Upper lobe of left lung (tissue), 6 donors: Measurements from ENCODE around the gene ARL14. TPM values are rescaled to one million over a fixed set of nuclear protein-coding genes. Genes with fewer than 3 reads are reported as not detected.
A peak's percentile ranks its signal among the peaks of the same experiment; 100 is the strongest.

Experiments used
- ATAC-seq, 2 donors: fragments of 200-7000 bp; cut with Tn5 transposase; one replicate each; pipeline ENCODE4 v1.9.1; 2022; ENCODE audit warnings: mild to moderate bottlenecking in 2 of 2, moderate library complexity in 2 of 2; ENCODE audit not compliant: low FRiP score in 2 of 2
- DNase-seq, 2 donors: peaks; one replicate each; pipeline ENCODE4 v3.0.0-alpha.2; 2019 to 2020
- H3K27ac ChIP-seq, 4 donors: fragments of 200-600 bp; sonication (generic); one replicate each; pipeline ENCODE4 v1.5.1; 2016 to 2019
- H3K27me3 ChIP-seq, 4 donors: fragments of 200-600 bp; sonication (generic); one replicate each; pipeline ENCODE4 v1.5.1; 2017 to 2019
- H3K36me3 ChIP-seq, 4 donors: fragments of 200-600 bp; sonication (generic); one replicate each; pipeline ENCODE4 v1.5.1; 2016 to 2019
- H3K4me1 ChIP-seq, 4 donors: fragments of 200-600 bp; sonication (generic); one replicate each; pipeline ENCODE4 v1.5.1; 2018 to 2019
- H3K4me3 ChIP-seq, 4 donors: fragments of 200-600 bp; sonication (generic); one replicate each; pipeline ENCODE4 v1.5.1; 2017 to 2019; ENCODE audit warnings: mild to moderate bottlenecking in 2 of 4, moderate library complexity in 1 of 4
- H3K9me3 ChIP-seq, 4 donors: fragments of 200-600 bp; sonication (generic); one replicate each; pipeline ENCODE4 v1.5.1; 2018 to 2019
- CTCF ChIP-seq, 6 experiments: fragments of 450-650 bp in 4 of 6; fragments of 200-600 bp in 2 of 6; sonication (generic) in 2 of 6; IDR thresholded peaks; one replicate each; pipeline ENCODE4 v1.5.1; 2016 to 2019; ENCODE audit warnings: antibody characterized with exemption in 6 of 6
- EP300 ChIP-seq, 4 donors: sonication (generic); formaldehyde crosslinking; IDR thresholded peaks; one replicate each; pipeline ENCODE4 v1.5.1; 2017; ENCODE audit warnings: antibody characterized with exemption in 4 of 4, control low read depth in 2 of 4
- POLR2A ChIP-seq, 4 donors: fragments of 450-650 bp; IDR thresholded peaks; one replicate each; pipeline ENCODE4 v1.5.1; 2016 to 2017; ENCODE audit warnings: antibody characterized with exemption in 4 of 4, mild to moderate bottlenecking in 2 of 4
- POLR2AphosphoS5 ChIP-seq, 2 donors: sonication (generic); formaldehyde crosslinking; IDR thresholded peaks; one replicate each; pipeline ENCODE4 v1.5.1; 2017; ENCODE audit warnings: antibody characterized with exemption in 2 of 2
- WGBS, 2 donors: methylation state at CpG; one replicate each; pipeline ENCODE4 v1.1.5; 2017 to 2018; 5-methylcytosine and 5-hydroxymethylcytosine counted together
- total RNA-seq, 6 donors: library from RNA; depleted of rRNA in 4 of 6; stranded (reverse); fragments of >200 nt in 4 of 6; gene quantifications; one replicate each; pipeline versions ENCODE4 v1.1.0 to v1.2.1, GENCODE V29; 2016 to 2021
- donor health status: DM: no; HTN: no; CAD: no; lungs with moderate emphysema.
- donor health status: DM: no; HTN: yes; CAD: no; lungs with severe emphysema.

ARL14 gene
- total RNA-seq, 6 donors from 2014 or later = not detected

- Histone ChIP-seq H3K4me1 (no peaks in the 10 kb centered on the region), H3K4me3 (no peak overlapping the region), H3K27ac (no peak overlapping the region), H3K36me3 (no peaks in the 10 kb centered on the region), H3K9me3 (no peaks in the 10 kb centered on the region), H3K27me3 (no peaks in the 10 kb centered on the region)
- no peak for ATAC-seq
- no peak for TF ChIP-seq POLR2AphosphoS5 (IDR thresholded peaks at IDR 0.05)
- no peak for TF ChIP-seq EP300 (IDR thresholded peaks at IDR 0.05)
- no peak for TF ChIP-seq CTCF (IDR thresholded peaks at IDR 0.05)
- no peak for TF ChIP-seq POLR2A (IDR thresholded peaks at IDR 0.05)
- DNase-seq = no peak
- 93 to 98% methylated on average over 2 of the region's 2 CpGs for WGBS, 2 donors
These were observed 7.4 kb downstream of the ARL14 start for GRCh38 chr3:160684368-160684740.

GRCh38 chr3:160685144-160685766, 8.3 kb downstream of the ARL14 start:
- H3K27ac ChIP-seq = no peak overlapping the region
- H3K9me3 ChIP-seq = no peaks in the 10 kb centered on the region
- TF ChIP-seq EP300 (IDR thresholded peaks at IDR 0.05) = no peak
- TF ChIP-seq CTCF (IDR thresholded peaks at IDR 0.05) = peak in 3 of 6 experiments; percentile 19 to 28 (median 26)
- no peak for TF ChIP-seq POLR2A (IDR thresholded peaks at IDR 0.05)
- TF ChIP-seq POLR2AphosphoS5 (IDR thresholded peaks at IDR 0.05) = no peak
- no peak for ATAC-seq
- H3K27me3 ChIP-seq = no peaks in the 10 kb centered on the region
- WGBS, 2 donors = 88 to 91% methylated on average over 1 of the region's 1 CpG
- no peak for DNase-seq
- H3K4me1 ChIP-seq = no peaks in the 10 kb centered on the region
- no peaks in the 10 kb centered on the region for H3K36me3 ChIP-seq
- no peak overlapping the region for H3K4me3 ChIP-seq

GRCh38 chr3:160686955-160687535, 10.1 kb downstream of the ARL14 start:
- no peak overlapping the region for H3K4me3 ChIP-seq
- H3K36me3 ChIP-seq = no peaks in the 10 kb centered on the region
- DNase-seq (no peak), ATAC-seq (no peak)
- WGBS, 2 donors = 58 to 71% methylated on average over 6 of the region's 6 CpGs
- TF ChIP-seq EP300 (IDR thresholded peaks at IDR 0.05) (no peak), CTCF (IDR thresholded peaks at IDR 0.05) (peak in 4 of 6 experiments; percentile 14 to 33 (median 27))
- no peak overlapping the region for H3K27ac ChIP-seq
- H3K4me1 ChIP-seq = no peaks in the 10 kb centered on the region
- H3K27me3 ChIP-seq = no peaks in the 10 kb centered on the region
- no peaks in the 10 kb centered on the region for H3K9me3 ChIP-seq

- TF ChIP-seq POLR2AphosphoS5 (IDR thresholded peaks at IDR 0.05) (no peak), EP300 (IDR thresholded peaks at IDR 0.05) (no peak), CTCF (IDR thresholded peaks at IDR 0.05) (no peak), POLR2A (IDR thresholded peaks at IDR 0.05) (no peak)
- DNase-seq = no peak
- Histone ChIP-seq H3K27me3 (no peaks in the 10 kb centered on the region), H3K4me3 (no peak overlapping the region), H3K27ac (no peak overlapping the region), H3K9me3 (no peaks in the 10 kb centered on the region), H3K36me3 (no peaks in the 10 kb centered on the region), H3K4me1 (no peaks in the 10 kb centered on the region)
- WGBS, 2 donors = 86 to 100% methylated on average over 1 of the region's 1 CpG
- ATAC-seq = no peak
These were observed 14.2 kb downstream of the ARL14 start for GRCh38 chr3:160691151-160691550.

GRCh38 chr3:160691962-160692361, 15.0 kb downstream of the ARL14 start:
- Histone ChIP-seq H3K27ac (no peak overlapping the region), H3K9me3 (no peaks in the 10 kb centered on the region), H3K4me3 (no peak overlapping the region), H3K36me3 (no peaks in the 10 kb centered on the region), H3K27me3 (no peaks in the 10 kb centered on the region), H3K4me1 (no peaks in the 10 kb centered on the region)
- no peak for ATAC-seq
- 94% methylated on average over 4 of the region's 4 CpGs for WGBS, 2 donors
- no peak for DNase-seq
- no peak for TF ChIP-seq CTCF (IDR thresholded peaks at IDR 0.05)
